Hepatocyte (in vitro differentiated cells): Measurements from ENCODE around the gene CFAP141. TPM values are rescaled to one million over a fixed set of nuclear protein-coding genes. Genes with fewer than 3 reads are reported as not detected.

ENCODE experiments used
- DNase-seq: peaks from one replicate; pipeline ENCODE4 v3.0.0-alpha.2; 2016; ENCODE audit warnings: low spot score
- H2AFZ ChIP-seq: fragments of 200-600 bp; sonication (generic); 2 replicates; pipeline ENCODE4 v1.6.0; 2016; ENCODE audit warnings: antibody characterized with exemption, mild to moderate bottlenecking
- H3K27ac ChIP-seq: fragments of 200-600 bp; sonication (generic); 2 replicates; pipeline ENCODE4 v1.5.1; 2016; ENCODE audit warnings: mild to moderate bottlenecking
- H3K27me3 ChIP-seq: fragments of 200-600 bp; sonication (generic); 2 replicates; pipeline ENCODE4 v1.6.1; 2016
- H3K36me3 ChIP-seq: fragments of 200-600 bp; sonication (generic); replicated peaks from 2 replicates; pipeline ENCODE4 v1.5.1; 2016; ENCODE audit warnings: low read depth; ENCODE audit not compliant: insufficient read depth
- H3K4me1 ChIP-seq: fragments of 200-600 bp; sonication (generic); 2 replicates; pipeline ENCODE4 v1.5.1; 2016; ENCODE audit warnings: mild to moderate bottlenecking, moderate library complexity; ENCODE audit not compliant: insufficient read depth
- H3K4me2 ChIP-seq: fragments of 200-600 bp; sonication (generic); 2 replicates; pipeline ENCODE4 v1.6.0; 2016
- H3K4me3 ChIP-seq: fragments of 200-600 bp; sonication (generic); 2 replicates; pipeline ENCODE4 v1.5.1; 2016; ENCODE audit warnings: mild to moderate bottlenecking
- H3K79me2 ChIP-seq: fragments of 200-600 bp; sonication (generic); 2 replicates; pipeline ENCODE4 v1.6.0; 2017; ENCODE audit warnings: mild to moderate bottlenecking
- H3K9me2 ChIP-seq: fragments of 200-600 bp; sonication (generic); replicated peaks from 2 replicates; pipeline ENCODE4 v1.6.0; 2017; ENCODE audit warnings: mild to moderate bottlenecking; ENCODE audit not compliant: insufficient read depth
- H3K9me3 ChIP-seq: fragments of 200-600 bp; sonication (generic); 2 replicates; pipeline ENCODE4 v1.5.1; 2016; ENCODE audit warnings: low read depth, mild to moderate bottlenecking
- H4K20me1 ChIP-seq: fragments of 200-600 bp; sonication (generic); 2 replicates; pipeline ENCODE4 v1.6.0; 2016; ENCODE audit warnings: mild to moderate bottlenecking; ENCODE audit not compliant: insufficient read depth, poor library complexity, severe bottlenecking
- CTCF ChIP-seq: fragments of 200-600 bp; sonication (generic); IDR thresholded peaks from 2 replicates; pipeline ENCODE4 v1.5.1; 2016; ENCODE audit warnings: antibody characterized with exemption, mild to moderate bottlenecking; ENCODE audit not compliant: poor library complexity
- EZH2 ChIP-seq: fragments of 200-600 bp; sonication (generic); IDR thresholded peaks from 2 replicates; pipeline ENCODE4 v1.6.1; 2016; ENCODE audit warnings: antibody characterized with exemption, mild to moderate bottlenecking, borderline replicate concordance
- EZH2phosphoT487 ChIP-seq: fragments of 200-600 bp; sonication (generic); IDR thresholded peaks from one replicate; pipeline ENCODE4 v1.6.1; 2018; ENCODE audit warnings: antibody characterized with exemption, mild to moderate bottlenecking, low read depth, moderate library complexity; ENCODE audit not compliant: unreplicated experiment, severe bottlenecking
- WGBS: methylation state at CpG from one replicate; pipeline ENCODE4 v1.1.6; 2016; ENCODE audit warnings: low lambda C conversion rate; ENCODE audit errors: missing lambda C conversion rate; 5-methylcytosine and 5-hydroxymethylcytosine counted together
- polyA plus RNA-seq: library from polyadenylated mRNA; unstranded; fragments of >200 nt; fragmentation: Nextera tagmentation; extraction: Ambion mirVana; gene quantifications from 2 replicates; pipeline ENCODE4 v1.2.1, GENCODE V29; 2016
- total RNA-seq: library from RNA; depleted of rRNA; stranded (reverse); fragments of >200 nt; gene quantifications from 2 replicates; pipeline ENCODE4 v1.2.3, GENCODE V29; 2014

CFAP141 gene
- total and polyA plus RNA-seq, 2 experiments from 2014 or later, result not detected

GRCh38 chr1:154178013-154178412 lies 28.1 kb downstream of the CFAP141 start:
- H3K9me2 ChIP-seq, result no peaks in the 10 kb centered on the region
- no peak for DNase-seq
- peaks cover 42% of the 10 kb centered on the region for H3K4me1 ChIP-seq
- H3K79me2 ChIP-seq, result peaks cover 93% of the 10 kb centered on the region
- H4K20me1 ChIP-seq, result peaks cover 65% of the 10 kb centered on the region
- WGBS, result 54% methylated on average over 2 of the region's 2 CpGs
- H2AFZ ChIP-seq, result no peak overlapping the region
- no peak overlapping the region for H3K27ac ChIP-seq
- TF ChIP-seq CTCF (no peak), EZH2 (no peak), EZH2phosphoT487 (no peak)
- H3K36me3 ChIP-seq, result no peaks in the 10 kb centered on the region
- H3K27me3 ChIP-seq, result no peaks in the 10 kb centered on the region
- H3K4me3 ChIP-seq, result no peak overlapping the region
- H3K4me2 ChIP-seq, result peak overlapping the region; percentile 87
- H3K9me3 ChIP-seq, result no peaks in the 10 kb centered on the region

DNA sequence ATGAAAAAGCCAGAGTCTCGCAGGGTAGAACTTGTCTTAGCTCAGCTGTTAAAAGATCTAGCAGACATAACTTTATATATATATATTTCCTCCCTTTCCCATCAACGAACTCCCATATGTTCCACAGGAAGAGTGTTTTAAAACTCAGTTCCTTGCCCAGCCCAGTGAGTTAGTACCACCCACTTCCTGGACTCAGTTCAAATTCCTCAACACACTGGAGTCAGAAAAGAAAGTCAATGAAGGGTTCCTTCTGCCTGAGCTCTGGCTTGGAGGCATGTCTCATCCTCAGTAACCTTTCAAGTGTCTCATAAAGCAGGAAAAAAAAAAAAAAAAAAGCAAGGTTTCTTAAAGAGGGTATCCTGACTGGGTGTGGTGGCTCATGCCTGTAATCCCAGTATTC lies 29.8 kb downstream of the CFAP141 start:
- TF ChIP-seq EZH2 (no peak), EZH2phosphoT487 (no peak), CTCF (no peak)
- no peak overlapping the region for H3K4me3 ChIP-seq
- H3K4me2 ChIP-seq, result no peak overlapping the region
- no peaks in the 10 kb centered on the region for H3K9me3 ChIP-seq
- no peaks in the 10 kb centered on the region for H3K27me3 ChIP-seq
- H3K9me2 ChIP-seq, result no peaks in the 10 kb centered on the region
- 81% methylated on average over 2 of the region's 2 CpGs for WGBS
- H3K79me2 ChIP-seq, result peaks cover 98% of the 10 kb centered on the region
- H3K27ac ChIP-seq, result no peak overlapping the region
- no peak overlapping the region for H2AFZ ChIP-seq
- no peaks in the 10 kb centered on the region for H3K36me3 ChIP-seq
- H3K4me1 ChIP-seq, result peaks cover 37% of the 10 kb centered on the region
- peak; percentile 41 for DNase-seq
- peaks cover 66% of the 10 kb centered on the region for H4K20me1 ChIP-seq

DNA sequence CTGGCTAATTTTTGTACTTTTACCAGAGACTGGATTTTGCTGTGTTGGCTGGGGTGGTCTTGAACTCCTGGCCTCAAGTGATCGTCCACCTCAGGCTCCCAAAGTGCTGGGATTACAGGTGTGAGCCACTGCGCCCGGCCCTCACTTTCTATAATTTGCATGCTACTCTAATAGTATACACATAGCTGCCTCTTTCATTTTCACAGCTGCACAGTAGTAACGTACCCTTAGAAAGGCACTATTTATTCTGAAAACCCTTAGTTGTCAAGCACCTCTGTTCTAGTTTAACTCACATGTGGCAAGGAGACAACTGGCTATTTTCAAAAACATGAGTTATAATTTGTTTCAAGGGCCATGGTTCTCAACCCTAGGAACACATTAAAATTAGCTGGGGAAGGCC lies 31.5 kb downstream of the CFAP141 start:
- no peak overlapping the region for H3K27ac ChIP-seq
- 93% methylated on average over 4 of the region's 4 CpGs for WGBS
- H3K4me1 ChIP-seq, result peaks cover 24% of the 10 kb centered on the region
- H4K20me1 ChIP-seq, result peaks cover 49% of the 10 kb centered on the region
- DNase-seq, result no peak
- H3K79me2 ChIP-seq, result peaks cover 97% of the 10 kb centered on the region
- H3K9me3 ChIP-seq, result no peaks in the 10 kb centered on the region
- peaks cover 6% of the 10 kb centered on the region for H3K36me3 ChIP-seq
- no peak overlapping the region for H3K4me3 ChIP-seq
- no peak overlapping the region for H2AFZ ChIP-seq
- no peaks in the 10 kb centered on the region for H3K27me3 ChIP-seq
- no peak for TF ChIP-seq EZH2phosphoT487
- no peak for TF ChIP-seq EZH2
- no peak for TF ChIP-seq CTCF
- no peak overlapping the region for H3K4me2 ChIP-seq
- no peaks in the 10 kb centered on the region for H3K9me2 ChIP-seq

DNA sequence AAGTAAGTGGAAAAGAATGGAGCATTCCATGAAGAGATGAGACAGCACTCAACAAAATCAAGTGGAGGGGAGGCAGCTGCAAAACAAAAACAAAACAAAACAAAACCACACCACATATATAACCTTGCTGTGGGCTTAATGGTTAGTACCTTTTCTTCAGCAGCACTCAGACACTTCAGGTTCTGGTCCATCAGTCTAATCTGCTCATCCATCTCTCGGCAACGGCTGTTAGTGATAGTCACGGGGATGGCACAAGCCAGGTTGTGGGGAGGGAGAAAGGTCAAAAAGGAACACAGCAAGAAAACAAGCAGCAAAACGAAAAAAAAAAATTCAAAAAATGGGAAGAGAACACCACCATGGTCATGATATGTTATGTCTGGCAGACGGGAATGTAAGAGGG lies 34.3 kb downstream of the CFAP141 start:
- Histone ChIP-seq H3K36me3 (peaks cover 6% of the 10 kb centered on the region), H2AFZ (no peak overlapping the region), H4K20me1 (peaks cover 22% of the 10 kb centered on the region), H3K9me3 (no peaks in the 10 kb centered on the region), H3K4me3 (no peak overlapping the region), H3K27me3 (no peaks in the 10 kb centered on the region), H3K4me1 (peaks cover 4% of the 10 kb centered on the region), H3K9me2 (no peaks in the 10 kb centered on the region), H3K79me2 (peaks cover 78% of the 10 kb centered on the region), H3K4me2 (no peak overlapping the region), H3K27ac (no peak overlapping the region)
- WGBS, result 94% methylated on average over 5 of the region's 5 CpGs
- TF ChIP-seq CTCF, result no peak
- no peak for TF ChIP-seq EZH2phosphoT487
- TF ChIP-seq EZH2, result no peak
- no peak for DNase-seq
